HG02973 (cell line): Measurements from ENCODE around the gene EGR1.
A peak's percentile ranks its signal among the peaks of the same experiment; 100 is the strongest.

Source experiments
- ATAC-seq: cut with Tn5 transposase; IDR thresholded peaks from one replicate; pipeline ENCODE4 v1.9.1; 2021; ENCODE audit warnings: moderate library complexity; ENCODE audit not compliant: unreplicated experiment

Gene EGR1

GRCh38 chr5:138465261-138466124 is at the start of gene EGR1:
Gene EGR1, plus strand, starts transcription at chr5:138465479. Its CDS starts 283 bp downstream, at chr5:138465762.
- peak; percentile 44 for ATAC-seq

- ATAC-seq = no peak
Observed at GRCh38 chr5:138418444-138418843, 46.8 kb upstream of the EGR1 start.

GRCh38 chr5:138425079-138425478 is 40.2 kb upstream of the EGR1 start:
- ATAC-seq = no peak

- ATAC-seq = no peak
Observed at GRCh38 chr5:138435943-138436342, 29.3 kb upstream of the EGR1 start.

GRCh38 chr5:138438003-138438723 is 27.1 kb upstream of the EGR1 start:
- ATAC-seq = no peak

GRCh38 chr5:138438724-138439476 is 26.4 kb upstream of the EGR1 start, which contains the start of gene REEP2:
Gene REEP2, plus strand, starts transcription at chr5:138439057. Its CDS starts 152 bp downstream, at chr5:138439209.
- peak; percentile 68 for ATAC-seq

- no peak for ATAC-seq
Observed at GRCh38 chr5:138439477-138440158, 25.7 kb upstream of the EGR1 start.

- ATAC-seq = no peak
Observed at GRCh38 chr5:138440159-138441073, 24.9 kb upstream of the EGR1 start.

GRCh38 chr5:138441221-138441620 is 24.1 kb upstream of the EGR1 start:
- ATAC-seq = no peak

- ATAC-seq = no peak
Observed at GRCh38 chr5:138444078-138444773, 21.1 kb upstream of the EGR1 start.

GRCh38 chr5:138444774-138445546 is 20.3 kb upstream of the EGR1 start:
- no peak for ATAC-seq

GRCh38 chr5:138445547-138446271 is 19.6 kb upstream of the EGR1 start:
- no peak for ATAC-seq

GRCh38 chr5:138448070-138448469 is 17.2 kb upstream of the EGR1 start:
- no peak for ATAC-seq

GRCh38 chr5:138448481-138449398 is 16.5 kb upstream of the EGR1 start:
- no peak for ATAC-seq

GRCh38 chr5:138449501-138450239 is 15.6 kb upstream of the EGR1 start:
- ATAC-seq = peak; percentile 70

- no peak for ATAC-seq
Observed at GRCh38 chr5:138450971-138451370, 14.3 kb upstream of the EGR1 start.
